DND-41 (cell line): ENCODE measurements around the gene TMX4.

Source experiments
- ATAC-seq: fragments of 200-7000 bp; cut with Tn5 transposase; 3 replicates; pipeline ENCODE4 v1.9.1; 2021; ENCODE audit warnings: low read depth; ENCODE audit not compliant: insufficient read depth
- DNase-seq: peaks from one replicate; pipeline ENCODE4 v3.0.0-alpha.2; 2020
- H2AFZ ChIP-seq: 2 replicates; pipeline ENCODE4 v1.6.0; 2012; ENCODE audit warnings: low read depth, low read length
- H3K27ac ChIP-seq: 2 replicates; pipeline ENCODE4 v1.5.1; 2012; ENCODE audit warnings: low read length, inconsistent platforms
- H3K27me3 ChIP-seq: fragments of 200-600 bp; sonication (generic); 2 replicates; pipeline ENCODE4 v1.6.0; 2012; ENCODE audit warnings: low read length, mild to moderate bottlenecking, inconsistent platforms; ENCODE audit not compliant: insufficient read depth, poor library complexity
- H3K36me3 ChIP-seq: 2 replicates; pipeline ENCODE4 v1.5.1; 2012; ENCODE audit warnings: low read length, inconsistent platforms; ENCODE audit not compliant: insufficient read depth
- H3K4me1 ChIP-seq: 2 replicates; pipeline ENCODE4 v1.5.1; 2012; ENCODE audit warnings: mild to moderate bottlenecking, low read length; ENCODE audit not compliant: insufficient read depth
- H3K4me2 ChIP-seq: 2 replicates; pipeline ENCODE4 v1.6.0; 2012; ENCODE audit warnings: mild to moderate bottlenecking, moderate library complexity, low read length, inconsistent platforms; ENCODE audit not compliant: insufficient read depth
- H3K4me3 ChIP-seq, 2 experiments: fragments of 200-600 bp in 1 of 2; shearing (Covaris generic) in 1 of 2; 2 replicates each; pipeline ENCODE4 v1.5.1; 2012 to 2016; ENCODE audit warnings: inconsistent platforms in 2 of 2, low read length in 2 of 2, mild to moderate bottlenecking in 2 of 2, low read depth in 1 of 2, moderate library complexity in 1 of 2
- H3K79me2 ChIP-seq: 2 replicates; pipeline ENCODE4 v1.6.0; 2012; ENCODE audit warnings: low read length, inconsistent platforms; ENCODE audit not compliant: insufficient read depth
- H3K9ac ChIP-seq: 2 replicates; pipeline ENCODE4 v1.6.0; 2012; ENCODE audit warnings: low read depth, mild to moderate bottlenecking, inconsistent platforms, low read length, moderate library complexity
- H3K9me3 ChIP-seq: 2 replicates; pipeline ENCODE4 v1.5.1; 2012; ENCODE audit warnings: low read length, moderate library complexity, mild to moderate bottlenecking, inconsistent platforms; ENCODE audit not compliant: insufficient read depth, severe bottlenecking
- H4K20me1 ChIP-seq: 2 replicates; pipeline ENCODE4 v1.6.0; 2012; ENCODE audit warnings: low read length; ENCODE audit not compliant: insufficient read depth
- CTCF ChIP-seq: IDR thresholded peaks from 2 replicates; pipeline ENCODE4 v1.5.1; 2012; ENCODE audit warnings: borderline replicate concordance, low read length, moderate library complexity, mild to moderate bottlenecking; ENCODE audit not compliant: poor library complexity, severe bottlenecking; ENCODE audit errors: extremely low read depth
- EZH2 ChIP-seq: IDR thresholded peaks from 3 replicates; pipeline ENCODE4 v1.6.1; 2012; ENCODE audit warnings: borderline replicate concordance, low read depth, mild to moderate bottlenecking, moderate library complexity, low read length, inconsistent platforms; ENCODE audit not compliant: severe bottlenecking

The TMX4 gene

GRCh38 chr20:8043687-8044282 lies 24.2 kb upstream of the TMX4 start:
- Histone ChIP-seq H4K20me1 (no peaks in the 10 kb centered on the region), H3K36me3 (no peaks in the 10 kb centered on the region), H3K79me2 (no peaks in the 10 kb centered on the region), H3K9ac (no peak overlapping the region), H3K4me3 (no peak overlapping the region), H3K27me3 (no peaks in the 10 kb centered on the region), H3K9me3 (no peaks in the 10 kb centered on the region), H3K4me2 (no peak overlapping the region), H3K27ac (no peak overlapping the region), H3K4me1 (no peaks in the 10 kb centered on the region), H2AFZ (no peak overlapping the region)
- DNase-seq (peak; percentile 33), ATAC-seq (peak; percentile 81)
- TF ChIP-seq CTCF (peak; percentile 84), EZH2 (no peak)

- H3K4me1 ChIP-seq: no peaks in the 10 kb centered on the region
- H2AFZ ChIP-seq: no peak overlapping the region
- no peak for DNase-seq
- no peaks in the 10 kb centered on the region for H4K20me1 ChIP-seq
- no peaks in the 10 kb centered on the region for H3K9me3 ChIP-seq
- no peak overlapping the region for H3K9ac ChIP-seq
- no peak overlapping the region for H3K4me2 ChIP-seq
- H3K36me3 ChIP-seq: no peaks in the 10 kb centered on the region
- H3K79me2 ChIP-seq: no peaks in the 10 kb centered on the region
- H3K27me3 ChIP-seq: no peaks in the 10 kb centered on the region
- TF ChIP-seq CTCF: no peak
- no peak for TF ChIP-seq EZH2
- H3K27ac ChIP-seq: no peak overlapping the region
- H3K4me3 ChIP-seq: no peak overlapping the region
- ATAC-seq: no peak
These were observed 19.5 kb upstream of the TMX4 start for GRCh38 chr20:8039042-8039441.

GRCh38 chr20:8036771-8037170 lies 17.2 kb upstream of the TMX4 start:
- no peaks in the 10 kb centered on the region for H3K4me1 ChIP-seq
- H3K36me3 ChIP-seq: no peaks in the 10 kb centered on the region
- H3K27me3 ChIP-seq: no peaks in the 10 kb centered on the region
- H3K79me2 ChIP-seq: no peaks in the 10 kb centered on the region
- no peaks in the 10 kb centered on the region for H4K20me1 ChIP-seq
- TF ChIP-seq CTCF: no peak
- no peak for TF ChIP-seq EZH2
- no peak for DNase-seq
- no peak overlapping the region for H2AFZ ChIP-seq
- H3K4me3 ChIP-seq: no peak overlapping the region
- no peak overlapping the region for H3K27ac ChIP-seq
- H3K9me3 ChIP-seq: no peaks in the 10 kb centered on the region
- ATAC-seq: no peak
- no peak overlapping the region for H3K4me2 ChIP-seq
- no peak overlapping the region for H3K9ac ChIP-seq
